HG03378 (cell line): Measurements from ENCODE around the gene AAMP.
A peak's percentile ranks its signal among the peaks of the same experiment; 100 is the strongest.
"Not testable (repeated sequence)": the region's sequence is repeated elsewhere in the genome, so short reads cannot be mapped to it uniquely, and the experiment has no call there.

Experiments
- ATAC-seq: cut with Tn5 transposase; IDR thresholded peaks from one replicate; pipeline ENCODE4 v1.9.1; 2021; ENCODE audit warnings: mild to moderate bottlenecking, moderate library complexity; ENCODE audit not compliant: unreplicated experiment

The AAMP gene

GRCh38 chr2:218275371-218276072 is 5.6 kb upstream of the AAMP start:
- no peak for ATAC-seq

- ATAC-seq: no peak
Observed at GRCh38 chr2:218274586-218274985, 4.6 kb upstream of the AAMP start.

- ATAC-seq: no peak
Observed at GRCh38 chr2:218273908-218274249, 3.9 kb upstream of the AAMP start.

GRCh38 chr2:218273214-218273907 is 3.4 kb upstream of the AAMP start:
- not testable (repeated sequence) for ATAC-seq

- peak; percentile 29 for ATAC-seq
Observed at GRCh38 chr2:218272531-218273212, 2.7 kb upstream of the AAMP start.

GRCh38 chr2:218271865-218272530 is 2.1 kb upstream of the AAMP start:
- ATAC-seq: no peak

- ATAC-seq: no peak
Observed at GRCh38 chr2:218271487-218271797, 1.5 kb upstream of the AAMP start.

- peak; percentile 0 for ATAC-seq
Observed at GRCh38 chr2:218270721-218271486, 967 bp upstream of the AAMP start.

- ATAC-seq: no peak
Observed at GRCh38 chr2:218267259-218267658, 2.7 kb downstream of the AAMP start.

GRCh38 chr2:218266316-218266979 is 3.5 kb downstream of the AAMP start:
- no peak for ATAC-seq

- ATAC-seq: no peak
Observed at GRCh38 chr2:218265626-218266025, 4.3 kb downstream of the AAMP start.

GRCh38 chr2:218264773-218265561 is 5.0 kb downstream of the AAMP start:
- ATAC-seq: no peak

- ATAC-seq: no peak
Observed at GRCh38 chr2:218263817-218264641, 5.9 kb downstream of the AAMP start.

- ATAC-seq: no peak
Observed at GRCh38 chr2:218262631-218263586, 7.0 kb downstream of the AAMP start.

GRCh38 chr2:218262237-218262600 is 7.7 kb downstream of the AAMP start:
- no peak for ATAC-seq

- ATAC-seq: no peak
Observed at GRCh38 chr2:218261423-218262236, 8.3 kb downstream of the AAMP start.
